NOMO-1 (cell line): Measurements from ENCODE around the gene TMCC1.

Experiments
- DNase-seq, 2 experiments: peaks; one replicate each; lab custom pipeline; 2025; ENCODE audit not compliant: unreplicated experiment in 2 of 2; lab: John Stamatoyannopoulos, UW

The TMCC1 gene

GRCh38 chr3:129627350-129628168 is 266.0 kb downstream of the TMCC1 start:
- peak; percentile 84 to 97 for DNase-seq

- DNase-seq: peak; percentile 93 to 97
These were observed 266.7 kb downstream of the TMCC1 start for GRCh38 chr3:129626744-129627349.

GRCh38 chr3:129625072-129625874 is 268.2 kb downstream of the TMCC1 start:
- no peak for DNase-seq

- no peak for DNase-seq
These were observed 269.0 kb downstream of the TMCC1 start for GRCh38 chr3:129624347-129625071.

- DNase-seq: no peak
These were observed 269.9 kb downstream of the TMCC1 start for GRCh38 chr3:129623447-129624118.

- DNase-seq: no peak
These were observed 270.6 kb downstream of the TMCC1 start for GRCh38 chr3:129622933-129623332.

GRCh38 chr3:129622226-129622874 is 271.2 kb downstream of the TMCC1 start:
- no peak for DNase-seq

- DNase-seq: no peak
These were observed 271.8 kb downstream of the TMCC1 start for GRCh38 chr3:129621626-129622225.

GRCh38 chr3:129620828-129621559 is 272.5 kb downstream of the TMCC1 start:
- DNase-seq: no peak

- peak; percentile 79 to 80 for DNase-seq
These were observed 273.8 kb downstream of the TMCC1 start for GRCh38 chr3:129619726-129620162.

- DNase-seq: no peak
These were observed 274.4 kb downstream of the TMCC1 start for GRCh38 chr3:129618901-129619671.

- DNase-seq: no peak
These were observed 275.2 kb downstream of the TMCC1 start for GRCh38 chr3:129618186-129618820.

GRCh38 chr3:129617381-129618185 is 275.9 kb downstream of the TMCC1 start:
- DNase-seq: no peak

GRCh38 chr3:129616713-129617112 is 276.8 kb downstream of the TMCC1 start:
- DNase-seq: no peak

GRCh38 chr3:129616291-129616690 is 277.2 kb downstream of the TMCC1 start:
- DNase-seq: no peak

GRCh38 chr3:129615751-129616281 is 277.7 kb downstream of the TMCC1 start:
- DNase-seq: no peak
